GM19328 (cell line): ENCODE measurements around the gene EFCAB8.

Experiments
- ATAC-seq: cut with Tn5 transposase; IDR thresholded peaks from one replicate; pipeline ENCODE4 v1.9.1; 2021; ENCODE audit warnings: mild to moderate bottlenecking, moderate library complexity; ENCODE audit not compliant: unreplicated experiment

Gene EFCAB8

GRCh38 chr20:32858701-32859372 is at the start of gene EFCAB8:
Gene EFCAB8, plus strand, starts transcription at chr20:32858923. Its CDS starts 4,870 bp downstream, at chr20:32863793.
- ATAC-seq, result no peak

GRCh38 chr20:32809907-32810306 is 48.8 kb upstream of the EFCAB8 start:
- no peak for ATAC-seq

GRCh38 chr20:32810941-32811340 is 47.8 kb upstream of the EFCAB8 start:
- no peak for ATAC-seq

GRCh38 chr20:32811886-32812285 is 46.8 kb upstream of the EFCAB8 start:
- ATAC-seq, result no peak

GRCh38 chr20:32819992-32820697 is 38.6 kb upstream of the EFCAB8 start:
- peak; percentile 61 for ATAC-seq

GRCh38 chr20:32820698-32821377 is 37.9 kb upstream of the EFCAB8 start:
- no peak for ATAC-seq

- no peak for ATAC-seq
Measured at GRCh38 chr20:32822225-32822624, 36.5 kb upstream of the EFCAB8 start.

GRCh38 chr20:32823078-32823477 is 35.6 kb upstream of the EFCAB8 start:
- ATAC-seq, result no peak

- no peak for ATAC-seq
Measured at GRCh38 chr20:32823737-32824588, 34.8 kb upstream of the EFCAB8 start.

GRCh38 chr20:32828029-32828680 is 30.6 kb upstream of the EFCAB8 start:
- no peak for ATAC-seq

GRCh38 chr20:32829311-32830005 is 29.3 kb upstream of the EFCAB8 start:
- ATAC-seq, result no peak

- no peak for ATAC-seq
Measured at GRCh38 chr20:32830437-32830836, 28.3 kb upstream of the EFCAB8 start.

GRCh38 chr20:32831982-32832381 is 26.7 kb upstream of the EFCAB8 start:
- ATAC-seq, result no peak

GRCh38 chr20:32832664-32833063 is 26.1 kb upstream of the EFCAB8 start:
- no peak for ATAC-seq

- ATAC-seq, result no peak
Measured at GRCh38 chr20:32834972-32835371, 23.8 kb upstream of the EFCAB8 start.

- no peak for ATAC-seq
Measured at GRCh38 chr20:32837157-32837556, 21.6 kb upstream of the EFCAB8 start.

- ATAC-seq, result no peak
Measured at GRCh38 chr20:32839227-32839981, 19.3 kb upstream of the EFCAB8 start.

- ATAC-seq, result no peak
Measured at GRCh38 chr20:32839982-32840285, 18.8 kb upstream of the EFCAB8 start.

- no peak for ATAC-seq
Measured at GRCh38 chr20:32841174-32841573, 17.5 kb upstream of the EFCAB8 start.
